GM19397 (cell line): Measurements from ENCODE around the gene ARL8B.

Experiments used
- ATAC-seq: cut with Tn5 transposase; IDR thresholded peaks from one replicate; pipeline ENCODE4 v1.9.1; 2021; ENCODE audit warnings: mild to moderate bottlenecking, moderate library complexity; ENCODE audit not compliant: unreplicated experiment

Gene ARL8B

GRCh38 chr3:5205165-5205941, 83.3 kb downstream of the ARL8B start:
- peak; percentile 98 for ATAC-seq

DNA sequence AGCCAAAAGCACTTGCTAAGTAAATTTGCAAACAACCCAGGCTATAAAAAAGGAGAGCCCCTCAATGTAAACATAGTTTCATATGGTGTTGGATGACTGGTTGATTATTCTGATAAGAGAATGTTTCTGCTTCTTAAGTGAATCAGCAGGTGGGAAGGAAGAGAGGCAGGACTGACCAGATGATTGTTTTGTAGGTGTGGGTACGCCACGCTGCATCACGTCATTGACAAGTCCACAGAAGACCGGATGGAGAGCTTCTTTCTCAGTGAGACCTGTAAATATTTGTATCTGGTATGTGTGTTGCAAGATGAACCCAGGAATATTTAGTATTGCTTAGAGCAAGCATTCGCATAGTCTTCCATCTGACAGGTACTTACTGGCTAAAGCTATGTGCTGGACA, 88.8 kb downstream of the ARL8B start:
- ATAC-seq = no peak

GRCh38 chr3:5212628-5213573, 90.8 kb downstream of the ARL8B start:
- ATAC-seq = no peak

DNA sequence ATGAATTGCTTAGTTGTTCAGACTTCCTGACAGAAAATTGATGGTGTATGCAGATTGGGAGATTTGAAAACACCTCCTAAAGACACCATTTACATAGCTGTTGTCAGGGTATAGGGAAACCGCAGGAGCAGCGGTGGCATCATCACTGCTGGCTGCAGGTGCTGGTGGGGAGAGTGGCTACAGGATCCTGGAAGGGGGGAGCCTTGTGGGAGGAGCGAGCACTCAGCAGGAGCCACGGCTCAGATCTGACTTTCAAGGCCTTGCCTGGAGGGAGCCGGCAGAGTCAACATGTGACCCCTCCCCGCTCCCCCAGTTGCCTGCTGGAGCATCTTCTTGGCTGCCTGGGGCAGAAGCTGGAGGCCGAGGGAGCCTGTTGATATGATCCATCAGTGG, 91.5 kb downstream of the ARL8B start:
- no peak for ATAC-seq

DNA sequence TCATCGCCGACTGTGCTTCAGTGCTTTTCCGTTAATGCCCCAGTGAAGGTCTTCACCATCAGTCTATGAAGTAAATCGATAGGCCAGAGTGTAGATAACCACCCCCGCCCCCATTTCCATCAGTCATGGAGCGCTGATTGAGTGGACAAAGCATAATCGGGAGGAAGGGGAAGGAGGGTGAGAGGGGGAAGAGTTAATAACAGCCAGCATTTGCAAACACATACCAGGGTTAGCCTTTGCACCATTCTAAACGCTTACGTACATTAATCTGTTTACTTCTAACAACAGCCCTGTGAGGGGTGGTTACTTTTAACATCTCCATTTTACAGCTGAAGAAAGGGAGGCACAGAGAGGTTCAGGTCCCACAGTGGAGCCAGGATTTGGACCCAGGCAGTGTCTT, 92.3 kb downstream of the ARL8B start:
- no peak for ATAC-seq

DNA sequence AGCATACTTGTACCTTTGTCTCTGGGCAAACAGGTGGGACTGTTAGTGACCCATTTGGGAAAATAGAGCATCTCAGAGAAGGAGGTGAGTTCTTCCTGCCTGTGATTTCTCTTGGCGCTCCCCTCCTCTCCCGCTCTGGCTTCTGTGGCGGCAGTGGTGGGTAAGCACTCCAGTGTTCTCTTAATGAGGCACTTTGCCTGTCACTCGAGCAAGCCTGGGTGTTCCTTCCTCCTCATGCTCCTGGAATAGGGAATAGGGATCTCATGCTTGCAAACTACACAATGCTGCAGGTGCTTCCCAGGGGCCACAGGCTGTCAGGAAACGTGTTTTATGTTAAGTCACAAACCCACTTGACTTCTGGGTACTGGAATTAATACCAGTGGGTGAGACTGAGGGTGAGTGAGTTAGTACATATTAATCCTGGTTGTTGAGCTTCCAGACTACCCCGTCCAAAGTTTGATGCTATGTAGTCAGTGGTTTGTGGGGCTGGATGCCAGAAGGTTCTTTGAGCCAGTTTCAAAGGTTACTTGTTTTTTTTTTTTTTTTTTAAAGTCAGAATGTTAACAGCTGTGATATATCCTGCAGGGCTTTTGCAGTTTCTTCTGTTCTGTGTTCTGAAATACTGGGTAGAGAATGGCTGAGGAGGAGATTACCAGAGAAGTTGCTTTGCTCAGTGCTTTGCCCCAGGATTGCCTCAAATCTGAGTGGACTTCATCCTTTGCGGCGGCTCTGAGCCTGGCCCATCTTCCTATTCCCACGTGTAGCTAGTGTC, 95.9 kb downstream of the ARL8B start:
- ATAC-seq = no peak

DNA sequence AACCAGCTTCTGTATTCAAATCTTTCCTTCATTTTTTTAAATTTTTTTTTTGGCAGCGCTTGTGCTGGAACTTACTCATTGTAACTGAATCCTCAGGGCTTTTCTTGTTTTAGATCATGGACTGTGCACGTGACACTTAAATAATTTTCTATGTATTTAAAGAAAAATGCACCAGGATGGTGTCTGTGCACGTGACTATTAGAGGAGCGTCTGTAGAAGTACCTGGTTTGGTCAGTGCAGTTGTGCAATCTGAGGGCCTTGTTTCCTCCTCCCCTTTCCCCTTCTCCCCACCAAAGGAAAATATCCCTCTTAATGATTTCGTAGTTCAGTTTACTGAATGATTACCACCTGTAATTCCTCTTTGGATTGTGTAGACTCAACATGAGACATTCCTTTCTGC, 96.7 kb downstream of the ARL8B start:
- no peak for ATAC-seq

DNA sequence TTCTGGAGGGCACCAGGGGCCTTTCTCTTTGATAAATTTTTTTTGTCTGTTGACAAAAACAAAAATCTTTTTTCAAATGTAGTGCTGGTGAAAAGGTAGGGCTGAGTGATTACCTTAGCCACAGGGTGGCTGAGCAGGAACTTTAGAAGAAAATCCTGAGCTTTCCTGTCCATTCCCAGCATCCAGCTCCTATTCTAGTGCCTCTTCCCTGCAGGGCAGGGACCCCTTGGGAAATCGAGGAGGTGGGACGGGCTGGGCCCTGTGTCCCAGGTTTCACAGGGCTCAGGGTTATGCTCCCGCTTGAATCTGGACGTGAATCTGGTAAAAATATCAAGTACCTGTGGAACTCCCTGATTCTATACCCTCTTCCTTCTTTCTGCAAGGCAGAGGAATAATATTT, 97.1 kb downstream of the ARL8B start:
- no peak for ATAC-seq

GRCh38 chr3:5220193-5220592, 98.1 kb downstream of the ARL8B start:
- no peak for ATAC-seq

DNA sequence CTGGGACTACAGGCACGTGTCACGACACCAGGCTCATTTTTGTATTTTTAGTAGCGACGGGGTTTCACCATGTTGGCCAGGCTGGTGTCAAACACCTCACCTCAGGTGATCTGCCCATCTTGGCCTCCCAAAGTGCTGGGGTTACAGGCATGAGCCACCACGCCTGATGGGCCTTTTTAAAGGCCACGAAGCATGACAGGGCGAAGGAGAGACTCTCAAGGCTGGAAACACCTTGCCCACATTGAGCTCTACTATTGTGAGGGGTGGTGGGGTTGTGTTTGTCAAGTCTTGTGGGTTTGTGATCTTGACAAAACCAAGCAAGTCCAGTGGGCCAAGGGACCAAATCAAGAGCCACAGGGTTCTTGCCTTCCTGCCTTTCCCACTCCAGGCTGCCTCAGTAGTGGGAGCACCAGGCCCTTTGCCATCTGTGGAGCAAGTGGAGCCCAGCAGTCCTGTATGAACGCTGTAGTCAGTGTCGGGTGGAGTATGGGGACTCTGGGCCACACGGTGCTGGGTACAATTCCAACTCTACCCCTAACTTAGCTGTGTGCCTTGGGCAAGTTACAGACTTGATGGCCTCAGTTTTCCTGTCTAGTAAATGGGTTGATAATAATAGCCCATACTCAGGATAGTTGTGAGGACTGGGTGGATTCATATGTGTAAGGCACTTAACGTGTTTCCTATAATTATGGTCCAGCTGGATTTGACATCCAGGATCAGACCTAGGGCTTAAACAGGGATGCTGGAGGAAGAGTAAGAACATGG, 98.8 kb downstream of the ARL8B start:
- no peak for ATAC-seq

DNA sequence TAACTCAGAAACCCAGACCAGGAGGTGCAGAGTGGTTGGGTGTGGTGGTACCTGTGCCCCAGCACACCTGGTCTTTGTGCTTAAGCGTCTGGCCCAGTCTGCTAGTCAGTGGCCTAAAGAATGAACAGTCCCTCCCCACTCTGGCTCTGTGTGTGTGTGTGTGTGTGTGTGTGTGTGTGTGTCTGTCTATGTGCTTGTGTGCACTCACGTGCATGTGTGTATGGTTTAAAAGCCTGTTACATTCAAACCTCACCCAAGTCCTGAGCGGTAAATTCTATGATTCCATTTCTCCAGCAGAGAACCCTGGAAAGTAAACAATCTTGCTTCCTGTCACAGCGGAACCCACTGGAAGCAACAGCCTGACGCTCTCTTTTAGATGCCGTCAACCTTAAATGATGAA, 99.6 kb downstream of the ARL8B start:
- no peak for ATAC-seq

GRCh38 chr3:5222283-5223005, 100.4 kb downstream of the ARL8B start:
- no peak for ATAC-seq

DNA sequence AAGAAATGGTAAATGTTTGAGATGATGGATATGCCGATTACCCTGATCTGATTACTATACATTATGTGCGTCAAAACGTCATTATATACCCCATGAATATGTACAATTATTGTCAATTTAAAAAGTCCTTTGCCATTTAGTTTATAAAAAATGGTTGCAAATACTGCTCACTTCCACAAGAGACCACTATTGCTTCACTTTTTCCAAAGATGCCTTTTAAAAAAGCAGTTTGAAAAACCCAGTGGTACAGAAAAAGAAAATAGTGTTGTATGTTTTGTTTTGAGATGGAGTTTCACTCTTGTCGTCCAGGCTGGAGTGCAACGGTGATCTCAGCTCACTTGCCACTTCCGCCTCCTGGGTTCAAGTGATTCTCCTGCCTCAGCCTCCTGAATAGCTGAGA, 104.7 kb downstream of the ARL8B start:
- no peak for ATAC-seq

- no peak for ATAC-seq
Observed at GRCh38 chr3:5227812-5228211, 105.7 kb downstream of the ARL8B start.

- ATAC-seq = no peak
Observed at GRCh38 chr3:5229414-5229813, 107.3 kb downstream of the ARL8B start.
